Hair follicular keratinocyte (primary cell): ENCODE measurements around the gene SLC5A12. TPM values are rescaled to one million over a fixed set of nuclear protein-coding genes. Genes with fewer than 3 reads are reported as not detected.

Experiments
- total RNA-seq: library from RNA; depleted of rRNA; stranded (reverse); fragments of >200 nt; gene quantifications from 2 replicates; pipeline ENCODE4 v1.2.3, GENCODE V29; 2015

The SLC5A12 gene, protein sequence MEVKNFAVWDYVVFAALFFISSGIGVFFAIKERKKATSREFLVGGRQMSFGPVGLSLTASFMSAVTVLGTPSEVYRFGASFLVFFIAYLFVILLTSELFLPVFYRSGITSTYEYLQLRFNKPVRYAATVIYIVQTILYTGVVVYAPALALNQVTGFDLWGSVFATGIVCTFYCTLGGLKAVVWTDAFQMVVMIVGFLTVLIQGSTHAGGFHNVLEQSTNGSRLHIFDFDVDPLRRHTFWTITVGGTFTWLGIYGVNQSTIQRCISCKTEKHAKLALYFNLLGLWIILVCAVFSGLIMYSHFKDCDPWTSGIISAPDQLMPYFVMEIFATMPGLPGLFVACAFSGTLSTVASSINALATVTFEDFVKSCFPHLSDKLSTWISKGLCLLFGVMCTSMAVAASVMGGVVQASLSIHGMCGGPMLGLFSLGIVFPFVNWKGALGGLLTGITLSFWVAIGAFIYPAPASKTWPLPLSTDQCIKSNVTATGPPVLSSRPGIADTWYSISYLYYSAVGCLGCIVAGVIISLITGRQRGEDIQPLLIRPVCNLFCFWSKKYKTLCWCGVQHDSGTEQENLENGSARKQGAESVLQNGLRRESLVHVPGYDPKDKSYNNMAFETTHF
- total RNA-seq: not detected in 2 replicates

GRCh38 chr11:26721948-26722475 is at the start of gene SLC5A12:
TSS of gene SLC5A12 (minus strand) at chr11:26722060. CDS start at chr11:26721714, 346 bp downstream.

Other genes starting within 250 kb of the SLC5A12 start
- gene MUC15, start 149.8 kb downstream of the SLC5A12 start, total RNA-seq: 0.16 TPM in 1 of 2 replicates, not detected in the other